UCSD-AML1 (cell line): Measurements from ENCODE around the gene LBR.
A peak's percentile ranks its signal among the peaks of the same experiment; 100 is the strongest.
"Not testable (repeated sequence)": the region's sequence is repeated elsewhere in the genome, so short reads cannot be mapped to it uniquely, and the experiment has no call there.

Experiments
- DNase-seq: peaks from one replicate; lab custom pipeline; 2025; ENCODE audit not compliant: unreplicated experiment; lab: John Stamatoyannopoulos, UW

The LBR gene

DNA sequence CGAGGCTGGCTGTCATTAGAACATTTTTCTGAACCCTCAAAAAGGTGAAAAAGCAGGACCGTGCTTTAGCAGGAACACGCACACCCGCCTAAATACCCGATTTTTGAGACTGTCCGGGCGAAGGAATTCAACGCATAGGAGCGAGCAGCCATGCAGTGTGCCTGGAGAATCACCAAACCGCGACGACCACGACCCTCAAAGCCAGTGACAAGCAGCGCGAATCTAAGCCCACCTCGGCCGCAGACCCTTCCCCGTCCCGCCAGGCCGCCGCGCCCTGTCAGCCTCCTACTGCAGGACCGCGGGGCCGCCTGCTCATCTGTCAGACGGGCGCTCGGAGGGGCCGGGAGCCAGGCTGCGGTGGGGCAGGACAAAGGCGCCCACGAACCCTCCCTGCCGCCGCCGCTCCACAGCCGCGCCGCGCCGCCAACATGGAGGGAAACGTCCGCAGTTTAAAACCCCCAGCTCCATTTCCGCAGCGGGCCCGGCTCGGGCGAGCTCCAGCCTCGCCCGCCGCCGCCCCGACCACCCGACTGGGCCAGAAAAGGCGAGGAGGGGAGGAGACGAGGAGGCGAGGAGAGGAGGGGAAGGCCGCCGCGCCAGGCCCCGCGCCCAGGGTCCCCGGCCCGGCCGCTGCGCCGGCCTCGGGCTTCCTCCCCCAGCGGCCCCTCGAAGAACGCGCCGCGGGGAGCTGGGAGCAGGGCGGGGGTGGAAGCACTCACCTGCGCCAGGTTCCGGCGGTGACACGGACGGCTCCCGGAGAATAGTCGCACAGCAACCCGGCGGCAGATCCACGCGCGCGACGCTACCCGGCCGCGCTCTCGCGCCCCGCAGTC is at the start of gene LBR:
Gene LBR, minus strand, starts transcription at position 804 of the 833 bp plus-strand sequence. CDS start 3,963 bp downstream, outside the sequence.
- DNase-seq, result peak; percentile 57

DNA sequence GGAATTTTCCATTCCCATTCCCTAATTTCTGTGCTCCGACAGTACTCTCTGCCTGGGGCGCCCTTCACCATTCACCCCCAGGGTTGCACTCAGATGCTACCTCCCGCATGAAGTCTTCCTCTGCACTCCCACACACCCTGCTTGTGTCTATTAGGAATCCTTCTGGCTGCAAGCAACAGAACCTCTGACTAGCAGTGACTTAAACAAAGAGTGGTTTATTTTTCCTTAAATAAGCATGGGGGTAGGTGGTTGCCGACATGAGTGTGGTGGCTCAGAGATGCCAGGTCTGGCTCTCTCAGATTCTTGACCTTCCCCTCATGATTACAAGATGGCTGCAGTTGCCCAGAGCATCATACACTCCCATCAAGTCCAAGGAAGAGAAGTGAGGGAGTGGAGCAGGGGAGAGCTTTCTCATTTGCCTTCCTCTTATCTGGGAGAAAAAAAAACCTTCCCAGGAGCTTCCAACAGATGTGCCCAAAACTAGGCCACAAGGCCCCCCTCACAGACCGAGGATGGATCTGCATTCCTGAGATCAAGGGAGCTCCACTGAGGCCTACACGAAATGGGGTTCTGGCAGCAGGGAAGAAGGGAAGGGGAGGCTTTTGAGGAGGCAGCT is 49.6 kb upstream of the LBR start:
- no peak for DNase-seq

DNA sequence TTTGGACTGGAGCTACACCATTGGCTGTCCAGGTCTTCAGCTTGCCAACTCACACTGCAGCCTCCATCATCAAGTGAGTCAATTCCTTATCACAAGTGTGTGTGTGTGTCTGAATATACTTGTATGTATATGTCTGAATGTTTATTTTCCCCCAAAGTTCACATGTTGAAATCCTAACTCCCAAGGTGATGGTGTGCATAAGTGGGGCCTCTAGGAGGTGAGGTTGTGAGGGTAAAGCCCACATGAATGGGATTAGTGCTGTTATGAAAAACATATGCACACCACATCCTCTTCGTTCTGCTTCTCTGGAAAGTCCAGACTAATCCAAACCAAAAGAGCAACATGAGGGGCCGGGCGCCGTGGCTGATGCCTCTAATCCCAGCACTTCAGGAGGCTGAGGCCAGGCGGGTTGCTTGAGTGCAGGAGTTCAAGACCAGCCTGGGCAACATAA is 48.7 kb upstream of the LBR start:
- DNase-seq, result no peak

DNA sequence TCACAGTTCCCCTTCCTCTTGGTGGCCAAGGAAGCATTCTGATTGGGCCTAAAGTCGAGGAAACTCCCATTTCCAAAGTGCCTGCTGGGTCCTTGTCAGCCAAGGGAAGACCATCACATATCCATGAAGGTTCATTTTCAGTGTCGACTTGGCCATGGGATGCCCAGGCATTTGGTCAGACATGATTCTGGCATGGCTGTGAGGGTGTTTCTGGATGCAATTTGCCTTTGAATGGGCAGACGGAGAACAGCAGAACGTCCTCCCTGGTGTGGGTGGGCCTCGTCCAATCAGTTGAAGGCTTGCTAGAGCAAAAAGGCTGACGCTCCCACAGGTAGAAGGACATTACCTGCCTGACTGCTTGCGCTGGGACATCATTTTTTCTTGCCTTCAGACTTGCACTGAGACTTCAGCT is 48.3 kb upstream of the LBR start:
- no peak for DNase-seq

DNA sequence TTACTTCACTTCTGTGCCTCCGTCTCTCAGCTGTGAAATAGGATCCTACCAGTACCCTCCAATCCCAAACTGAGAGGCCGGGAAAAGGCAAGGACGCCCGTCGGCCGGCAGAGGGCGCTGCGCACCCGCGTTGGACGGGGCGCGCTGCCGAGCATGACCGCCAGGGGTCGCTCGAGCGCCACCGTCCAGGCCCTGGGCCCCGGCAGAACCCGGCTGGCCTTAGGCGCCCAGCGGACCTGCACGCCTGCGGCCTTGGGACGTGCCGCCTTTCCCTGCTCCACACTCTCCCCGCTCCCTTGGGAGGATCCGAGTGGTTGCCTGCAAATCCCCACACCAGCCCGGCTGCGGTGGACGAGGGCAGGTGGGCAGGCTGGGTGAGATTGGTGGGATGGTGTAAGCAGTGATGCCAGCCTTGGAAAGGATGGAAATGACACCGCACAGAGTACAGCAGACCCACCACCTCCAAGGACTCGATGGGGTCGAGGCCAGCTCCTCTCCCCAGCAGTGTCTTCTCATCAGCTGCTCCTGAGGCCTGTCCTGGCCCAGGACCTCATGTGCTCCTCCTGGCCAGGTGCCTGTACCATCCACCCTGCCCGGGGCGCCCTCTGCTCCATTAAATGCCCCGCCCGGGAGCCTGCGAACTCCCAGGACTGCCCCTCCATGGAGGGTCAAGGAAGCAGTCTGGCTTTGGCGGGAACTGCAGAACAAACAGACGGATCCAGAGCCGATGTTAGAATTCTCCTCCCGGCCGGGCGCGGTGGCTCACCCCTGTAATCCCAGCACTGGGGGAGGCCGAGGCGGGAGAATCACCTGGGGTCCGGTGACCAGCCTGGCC is 47.4 kb upstream of the LBR start:
- peak; percentile 80 for DNase-seq

DNA sequence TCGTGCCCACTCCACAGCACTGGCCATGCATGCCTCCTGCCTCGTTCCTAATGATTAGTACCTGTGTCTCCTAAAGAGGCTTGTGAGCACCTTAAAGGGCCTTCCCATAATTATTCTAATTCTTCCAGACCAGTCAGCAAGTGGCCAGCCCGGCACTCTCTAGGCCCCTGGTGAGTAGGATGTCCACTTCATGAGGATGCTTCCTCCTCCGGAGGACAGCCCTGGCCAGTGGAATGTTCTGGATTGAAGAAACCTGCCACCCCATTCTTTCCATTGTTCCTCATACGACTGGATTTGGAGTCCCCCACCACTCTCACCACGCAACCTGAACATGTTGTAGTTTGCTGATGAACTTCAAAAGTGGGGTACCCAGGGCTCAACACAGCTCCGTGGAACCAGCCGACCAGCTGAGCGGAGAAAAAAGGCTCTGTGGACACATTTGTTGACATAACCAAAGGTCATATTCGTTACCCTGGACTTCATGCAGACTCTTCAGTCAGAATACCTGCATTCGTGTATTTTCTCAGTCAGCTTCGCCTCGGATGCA is 46.7 kb upstream of the LBR start:
- DNase-seq, result no peak

DNA sequence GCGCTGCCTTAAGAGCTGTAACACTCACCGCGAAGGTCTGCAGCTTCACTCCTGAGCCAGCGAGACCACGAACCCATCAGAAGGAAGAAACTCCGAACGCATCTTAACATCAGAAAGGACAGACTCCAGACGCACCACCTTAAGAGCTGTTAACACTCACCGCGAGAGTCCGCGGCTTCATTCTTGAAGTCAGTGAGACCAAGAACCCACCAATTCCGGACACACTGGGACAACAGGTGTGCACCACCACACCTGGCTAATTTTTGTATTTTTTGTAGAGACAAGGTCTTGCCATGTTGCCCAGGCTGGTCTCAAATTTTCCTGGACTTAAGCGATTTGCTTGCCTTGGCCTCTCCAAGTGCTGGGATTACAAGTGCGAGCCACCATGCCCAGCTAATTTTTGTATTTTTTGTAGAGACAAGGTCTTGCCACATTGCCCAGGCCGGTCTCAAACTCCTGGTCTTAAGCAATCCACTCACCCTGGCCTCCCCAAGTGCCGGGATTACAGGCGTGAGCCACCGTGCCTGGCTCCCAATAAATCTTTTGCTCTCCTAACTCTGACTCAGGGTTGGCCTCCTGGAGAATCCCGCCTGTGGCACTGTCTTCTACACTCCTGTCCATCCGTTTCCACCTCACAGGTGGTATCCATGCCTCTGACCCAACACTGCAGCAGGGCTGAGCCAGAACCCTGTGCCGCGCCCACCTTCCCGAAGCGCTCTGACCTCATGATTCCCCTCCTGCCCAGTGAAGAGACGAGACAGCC is 46.0 kb upstream of the LBR start:
- not testable (repeated sequence) for DNase-seq

DNA sequence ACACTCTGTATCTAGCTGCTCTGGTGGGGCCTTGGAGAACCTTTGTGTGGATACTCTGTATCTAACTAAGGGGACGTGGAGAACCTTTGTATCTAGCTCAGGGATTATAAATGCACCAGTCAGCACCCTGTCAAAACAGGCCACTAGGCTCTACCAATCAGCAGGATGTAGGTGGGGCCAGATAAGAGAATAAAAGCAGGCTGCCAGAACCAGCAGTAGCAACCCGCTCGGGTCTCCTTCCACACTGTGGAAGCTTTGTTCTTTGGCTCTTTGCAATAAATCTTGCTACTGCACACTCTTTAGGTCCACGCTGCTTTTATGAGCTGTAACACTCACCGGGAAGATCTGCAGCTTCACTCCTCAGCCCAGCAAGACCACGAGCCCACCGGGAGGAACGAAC is 45.4 kb upstream of the LBR start:
- DNase-seq, result not testable (repeated sequence)

DNA sequence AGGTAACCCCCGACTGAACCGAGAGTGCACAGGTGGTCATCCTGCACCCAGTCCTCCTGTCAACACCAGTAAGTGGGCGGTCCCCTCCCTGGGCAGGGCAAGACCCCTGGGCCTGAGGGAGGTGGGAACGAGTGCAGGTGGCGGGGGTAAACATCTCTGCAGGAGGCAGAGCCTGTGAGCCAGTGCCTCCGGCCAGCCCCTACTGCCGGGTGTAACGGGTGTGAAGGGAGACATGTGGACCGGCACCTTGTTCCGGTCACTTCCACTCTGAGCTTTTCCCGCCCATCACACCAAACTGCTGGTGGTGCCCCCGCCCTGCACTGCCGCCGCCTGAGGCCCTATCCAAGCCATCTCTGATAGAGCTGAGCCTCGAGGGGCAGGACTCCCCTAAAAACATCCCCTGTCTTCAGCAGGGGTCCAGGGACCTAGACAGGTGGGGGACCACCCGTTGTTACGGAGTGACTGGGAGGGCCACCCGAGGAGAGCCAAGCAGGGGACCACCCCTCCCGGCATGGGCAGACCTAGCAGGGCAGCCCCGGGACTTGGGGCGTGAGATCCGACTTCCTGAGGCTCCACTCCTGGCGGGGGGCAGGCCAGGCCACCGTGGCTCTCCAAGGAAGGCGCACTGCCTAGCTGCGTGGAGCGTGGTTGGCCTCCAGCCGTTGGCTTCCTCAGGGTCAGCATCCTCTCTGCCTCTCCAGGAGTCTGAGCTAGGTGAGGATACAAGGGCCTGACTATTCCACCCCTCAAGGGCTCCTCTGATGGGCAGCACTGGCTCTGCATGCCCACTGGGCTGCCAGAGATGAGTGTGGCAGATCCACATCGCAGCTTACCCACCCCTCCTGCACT is 43.8 kb upstream of the LBR start:
- no peak for DNase-seq

DNA sequence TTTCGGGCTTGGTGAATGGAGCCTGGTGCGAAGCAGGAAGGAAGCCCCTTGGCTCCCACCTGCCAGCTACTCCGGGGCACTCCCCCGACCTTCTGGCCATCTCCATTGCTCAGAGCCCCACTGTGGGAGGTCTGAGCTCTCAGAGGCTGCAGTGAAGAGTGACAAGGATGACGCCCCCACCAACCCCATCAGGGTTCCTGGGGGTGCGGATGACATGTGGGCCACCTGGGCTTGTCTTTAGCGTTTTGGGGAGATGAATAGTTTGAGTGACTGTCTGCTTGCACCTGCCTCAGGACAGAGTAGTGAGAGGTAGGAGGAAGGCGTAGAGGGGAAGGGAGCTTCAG is 43.2 kb upstream of the LBR start:
- DNase-seq, result no peak

DNA sequence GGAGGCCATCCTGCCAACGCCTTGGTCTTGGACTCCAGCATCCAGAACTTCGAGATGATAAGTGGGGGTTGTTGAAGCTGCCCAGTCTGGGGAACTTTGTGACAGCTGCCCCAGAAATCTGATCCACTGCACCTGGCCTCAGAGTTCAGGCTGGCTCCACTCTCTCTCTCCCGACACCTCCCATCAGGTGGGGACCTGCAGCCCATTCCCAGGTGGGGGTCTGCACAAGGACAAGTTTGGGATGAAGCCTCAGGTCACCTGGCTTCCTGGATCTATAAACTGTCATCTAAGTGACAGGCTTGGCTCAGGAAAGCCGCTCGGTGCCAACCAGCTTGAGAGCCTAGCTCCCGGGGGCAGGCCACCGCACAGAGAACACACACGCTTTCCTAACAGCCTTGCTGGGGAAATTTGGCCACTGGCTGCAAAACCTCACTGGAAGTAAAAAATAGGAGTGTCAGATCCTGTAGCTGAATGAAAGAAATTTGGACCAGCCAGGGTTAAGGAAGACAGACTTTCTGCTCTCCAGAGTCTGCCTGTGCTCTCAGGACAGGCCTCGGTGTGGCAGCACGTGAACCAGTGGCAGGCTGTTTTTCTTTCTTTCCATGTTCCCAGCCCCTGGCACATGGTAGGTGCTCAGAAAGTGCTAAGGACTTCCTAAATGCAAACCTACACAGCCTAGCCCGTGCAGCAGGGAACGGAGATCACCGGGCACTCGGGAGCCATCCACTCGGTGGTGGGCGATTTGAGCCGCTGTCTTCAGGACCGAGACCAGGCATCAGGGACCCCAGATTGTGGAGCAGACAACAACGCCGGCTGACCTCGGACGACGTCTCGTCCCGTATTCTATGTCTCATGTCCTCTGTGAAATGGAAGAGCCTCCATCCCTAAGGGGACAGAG is 42.6 kb upstream of the LBR start:
- DNase-seq, result no peak

DNA sequence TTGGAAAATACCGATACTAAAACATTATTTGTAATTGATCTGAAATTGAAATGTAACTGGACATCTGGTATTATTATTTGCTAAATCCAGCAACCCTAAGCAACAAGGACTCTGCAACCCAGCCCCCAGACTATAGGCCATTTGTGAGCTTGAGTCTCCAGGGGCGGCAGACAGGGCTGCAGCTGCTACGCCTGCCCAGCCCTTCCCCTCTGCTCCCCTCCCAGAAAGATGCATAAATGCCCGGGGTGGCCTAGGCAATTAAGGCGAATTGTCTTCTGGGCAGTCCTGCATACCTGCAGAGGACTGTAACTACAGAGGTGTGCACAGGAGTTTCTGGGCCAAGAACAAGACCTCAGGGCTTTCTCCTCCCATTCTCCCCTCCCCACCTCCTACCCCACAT is 41.2 kb upstream of the LBR start:
- no peak for DNase-seq

DNA sequence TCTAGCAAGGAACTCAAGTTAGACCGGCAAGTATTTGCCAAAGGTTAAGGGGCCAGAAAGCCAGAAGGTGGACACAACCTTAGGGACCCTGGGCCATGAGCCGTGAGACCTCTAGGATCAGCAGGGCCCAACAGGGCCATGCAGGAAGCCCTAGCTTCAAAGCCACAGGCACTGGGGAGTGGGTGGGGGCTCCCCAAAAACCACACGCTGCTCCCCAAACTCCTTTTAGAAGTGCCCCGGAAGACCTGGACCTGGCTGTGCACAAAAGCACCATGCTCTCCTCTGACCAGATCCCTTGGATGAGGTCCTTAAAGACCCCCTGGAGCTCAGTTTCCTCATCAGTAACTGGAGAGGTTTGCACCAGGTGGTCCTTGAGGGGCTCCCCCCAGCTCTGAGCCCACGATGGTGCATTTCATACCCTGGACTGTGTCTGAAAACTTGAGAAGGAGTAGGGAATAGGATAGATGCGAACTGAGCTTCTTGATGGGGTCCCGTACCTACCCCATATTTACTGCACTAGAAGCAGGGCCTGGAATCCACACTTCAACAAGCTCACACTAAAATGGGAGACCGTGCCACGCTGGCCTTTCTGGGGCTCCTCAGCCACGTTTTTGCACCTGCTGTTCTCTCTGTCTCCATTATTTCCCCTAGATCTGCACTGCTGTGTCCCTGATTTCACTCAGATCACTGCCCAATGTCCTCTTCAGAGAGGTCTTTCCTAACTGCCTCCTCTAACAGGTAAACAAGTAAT is 40.6 kb upstream of the LBR start:
- DNase-seq, result no peak

DNA sequence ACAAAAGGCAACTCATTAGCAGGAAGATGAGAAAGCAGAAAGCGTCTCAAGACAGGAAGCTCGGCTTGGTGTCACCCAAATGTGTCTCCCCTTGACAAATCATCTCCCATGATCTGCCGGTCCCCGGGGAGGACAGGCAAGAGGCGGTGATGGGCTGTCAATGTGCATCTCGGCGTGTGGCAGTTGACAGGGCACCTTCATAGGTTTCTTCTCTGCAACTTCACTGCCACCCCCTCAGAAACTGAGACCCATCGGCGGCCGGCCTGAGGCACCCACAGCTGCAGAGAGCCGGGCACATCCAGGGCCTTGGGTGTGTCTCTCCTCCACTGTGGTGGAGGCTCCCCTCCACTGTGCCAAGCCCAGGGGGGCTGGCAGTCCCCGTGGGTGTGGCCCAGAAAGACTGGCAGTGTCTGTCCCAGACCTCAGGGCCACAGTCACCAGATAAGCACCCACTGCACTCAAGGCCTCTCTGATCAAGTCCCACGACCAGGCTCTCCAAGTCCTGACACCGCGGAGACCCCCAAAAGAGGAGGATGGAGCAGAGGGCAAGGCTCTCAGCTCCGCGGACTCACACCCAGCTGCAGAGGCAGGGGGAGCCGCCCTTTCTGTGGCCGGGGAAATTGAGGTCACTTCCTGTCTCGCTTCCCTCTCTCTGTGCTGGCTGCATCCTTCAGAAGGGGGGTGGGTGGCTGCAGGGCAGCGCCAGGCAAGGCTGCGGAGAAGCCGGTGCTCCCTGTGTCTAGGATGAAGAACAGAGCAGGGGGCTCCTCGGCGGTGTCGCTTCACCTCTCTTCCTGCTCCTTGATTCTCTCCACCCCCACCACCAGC is 39.6 kb upstream of the LBR start:
- peak; percentile 84 for DNase-seq

DNA sequence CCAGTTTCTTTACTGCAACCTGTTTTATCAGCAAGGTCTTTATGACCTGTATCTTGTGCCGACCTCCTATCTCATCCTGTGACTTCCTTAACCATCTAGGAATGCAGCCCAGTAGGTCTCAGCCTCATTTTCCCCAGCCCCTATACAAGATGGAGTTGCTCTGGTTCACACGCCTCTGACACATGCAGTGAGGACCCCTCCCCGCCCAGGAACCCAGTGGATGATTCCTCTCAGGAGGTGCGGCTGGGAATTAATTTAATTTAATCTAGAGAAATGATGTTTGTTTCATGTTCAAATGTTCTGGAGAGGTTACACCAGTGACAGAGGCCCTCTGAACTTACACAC is 39.0 kb upstream of the LBR start:
- no peak for DNase-seq

DNA sequence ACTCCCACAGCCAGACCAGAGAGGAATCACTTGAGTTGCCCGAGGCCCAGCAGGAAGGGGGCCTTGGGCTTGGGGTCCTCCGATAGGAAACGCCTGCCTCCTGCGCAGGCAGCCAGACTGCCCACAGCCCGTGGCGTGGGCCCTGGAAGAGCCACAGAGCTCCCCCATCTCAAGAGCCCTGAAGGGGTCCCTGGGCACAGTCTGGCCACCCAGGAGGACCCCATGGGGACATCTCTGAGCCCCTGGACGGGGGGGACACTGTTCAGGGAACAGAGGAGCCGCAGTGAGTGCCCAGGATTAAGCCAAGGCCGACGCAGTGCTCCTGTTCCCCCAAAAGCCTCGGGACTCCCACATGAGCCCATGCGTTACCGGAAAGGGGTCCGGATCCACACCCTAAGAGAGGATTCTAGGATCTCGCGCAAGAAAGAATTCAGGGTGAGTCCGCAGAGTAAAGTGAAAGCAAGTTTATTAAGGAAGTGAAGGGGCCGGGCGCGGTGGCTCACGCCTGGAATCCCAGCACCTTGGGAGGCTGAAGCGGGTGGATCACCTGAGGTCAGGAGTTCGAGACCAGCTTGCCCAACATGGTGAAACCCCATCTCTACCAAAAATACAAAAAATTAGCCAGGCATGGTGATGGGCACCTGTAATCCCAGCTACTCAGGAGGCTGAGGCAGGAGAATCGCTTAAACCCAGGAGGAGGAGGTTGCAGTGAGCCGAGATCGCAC is 38.1 kb upstream of the LBR start:
- DNase-seq, result no peak
